ENCODE data around the gene TYW1. TPM values are rescaled to one million over a fixed set of nuclear protein-coding genes. Genes with fewer than 3 reads are reported as not detected.
A peak's percentile ranks its signal among the peaks of the same experiment; 100 is the strongest.
"Not testable (repeated sequence)": the region's sequence is repeated elsewhere in the genome, so short reads cannot be mapped to it uniquely, and the experiment has no call there.

TYW1 gene
- total RNA-seq, 3 donors from 2014 or later: 21.5 to 30.3 (median 26.3) TPM

- peaks cover 22% of the 10 kb centered on the region for H3K36me3 Mint-ChIP-seq (ENCODE audit: insufficient read depth)
- not testable (repeated sequence) for H3K27me3 Mint-ChIP-seq (ENCODE audit: low read depth); DNase-seq; H3K9me3 Mint-ChIP-seq; H3K4me1 Mint-ChIP-seq (ENCODE audit: low read depth); ATAC-seq; H3K4me3 Mint-ChIP-seq
Measured at GRCh38 chr7:67145581-67146193, 149.1 kb downstream of the TYW1 start.

GRCh38 chr7:67149131-67149530 is 152.5 kb downstream of the TYW1 start:
- peaks cover 32% of the 10 kb centered on the region for H3K36me3 Mint-ChIP-seq (ENCODE audit: insufficient read depth)
- not testable (repeated sequence) for H3K27me3 Mint-ChIP-seq (ENCODE audit: low read depth); H3K4me1 Mint-ChIP-seq (ENCODE audit: low read depth); H3K4me3 Mint-ChIP-seq; ATAC-seq; DNase-seq; H3K9me3 Mint-ChIP-seq

- not testable (repeated sequence) for H3K27me3 Mint-ChIP-seq (ENCODE audit: low read depth); H3K9me3 Mint-ChIP-seq; ATAC-seq; DNase-seq; H3K4me3 Mint-ChIP-seq; H3K4me1 Mint-ChIP-seq (ENCODE audit: low read depth)
- H3K36me3 Mint-ChIP-seq (ENCODE audit: insufficient read depth): peaks cover 36% of the 10 kb centered on the region
Measured at GRCh38 chr7:67154374-67154773, 157.7 kb downstream of the TYW1 start.

- H3K36me3 Mint-ChIP-seq (ENCODE audit: insufficient read depth): peaks cover 33% of the 10 kb centered on the region
- H3K4me3 Mint-ChIP-seq; DNase-seq; H3K9me3 Mint-ChIP-seq; H3K27me3 Mint-ChIP-seq (ENCODE audit: low read depth); H3K4me1 Mint-ChIP-seq (ENCODE audit: low read depth); ATAC-seq: not testable (repeated sequence)
Measured at GRCh38 chr7:67156064-67156463, 159.4 kb downstream of the TYW1 start.

GRCh38 chr7:67163285-67163684 is 166.7 kb downstream of the TYW1 start:
- DNase-seq; H3K9me3 Mint-ChIP-seq; H3K36me3 Mint-ChIP-seq (ENCODE audit: insufficient read depth); H3K27me3 Mint-ChIP-seq (ENCODE audit: low read depth): not testable (repeated sequence)
- ATAC-seq: peak in 1 of 2 donors; percentile 46
- H3K4me1 Mint-ChIP-seq (ENCODE audit: low read depth): peaks cover 22% of the 10 kb centered on the region
- H3K4me3 Mint-ChIP-seq: peak overlapping the region; percentile 29

- H3K36me3 Mint-ChIP-seq (ENCODE audit: insufficient read depth); H3K27me3 Mint-ChIP-seq (ENCODE audit: low read depth); H3K9me3 Mint-ChIP-seq; DNase-seq; H3K4me1 Mint-ChIP-seq (ENCODE audit: low read depth); ATAC-seq; H3K4me3 Mint-ChIP-seq: not testable (repeated sequence)
Measured at GRCh38 chr7:67171151-67171550, 174.5 kb downstream of the TYW1 start.

DNA sequence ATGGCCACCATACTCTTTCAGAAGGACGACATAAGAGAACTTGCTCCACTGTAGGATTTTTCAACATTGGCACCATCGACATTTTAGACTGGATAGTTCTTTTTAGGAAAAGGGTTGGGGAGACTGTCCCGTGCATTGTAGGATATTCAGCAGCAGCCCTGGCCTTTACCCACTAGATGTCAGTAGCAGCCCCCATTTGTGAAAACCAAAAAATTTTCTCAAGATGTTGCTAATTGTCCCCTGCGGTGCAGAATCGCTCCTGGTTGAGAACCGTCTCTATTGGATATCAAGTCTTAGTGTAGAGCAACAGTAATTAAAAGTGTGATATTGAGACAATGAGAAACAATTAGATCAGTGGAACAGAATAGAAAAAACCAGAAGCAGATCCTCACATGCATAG is 180.1 kb downstream of the TYW1 start:
- not testable (repeated sequence) for H3K4me3 Mint-ChIP-seq; DNase-seq; H3K9me3 Mint-ChIP-seq; ATAC-seq; H3K36me3 Mint-ChIP-seq (ENCODE audit: insufficient read depth); H3K27me3 Mint-ChIP-seq (ENCODE audit: low read depth); H3K4me1 Mint-ChIP-seq (ENCODE audit: low read depth)

DNA sequence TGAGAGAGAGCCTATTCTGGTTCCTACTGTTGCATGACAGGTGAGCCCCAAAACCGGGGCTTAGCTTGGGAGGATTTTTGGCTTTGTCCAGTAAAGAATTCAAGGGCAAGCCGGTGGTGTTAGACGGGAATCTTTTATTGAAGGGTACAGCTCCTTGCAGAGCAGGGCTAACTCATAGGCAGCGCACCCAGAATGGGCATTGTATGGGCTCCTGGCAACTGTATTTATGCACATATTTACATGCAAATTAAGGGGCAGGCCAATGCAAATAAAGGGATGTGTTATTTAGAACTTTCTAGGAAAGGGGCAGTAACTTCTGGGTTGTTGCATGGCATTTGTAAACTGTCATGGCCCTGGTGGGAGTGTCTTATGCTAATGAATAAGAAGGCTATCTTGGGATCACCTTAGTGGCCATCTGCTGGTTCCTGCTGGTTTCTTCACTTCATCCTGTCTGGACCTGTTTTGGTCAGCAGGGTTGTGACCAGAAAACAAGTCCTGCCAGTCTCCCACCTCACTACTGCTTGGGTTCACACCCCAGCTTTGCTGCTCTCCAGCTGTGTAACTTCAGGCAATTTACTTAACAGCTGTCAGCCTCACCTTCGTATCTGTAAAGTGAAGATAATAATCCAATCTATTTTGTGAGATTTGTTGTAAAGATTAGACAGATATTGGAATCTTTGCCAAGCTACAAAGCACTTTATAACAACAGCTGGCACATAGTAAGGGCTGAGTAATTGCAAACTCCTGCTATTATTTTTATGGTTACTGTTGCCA is 182.5 kb downstream of the TYW1 start:
- H3K36me3 Mint-ChIP-seq (ENCODE audit: insufficient read depth); ATAC-seq; DNase-seq; H3K27me3 Mint-ChIP-seq (ENCODE audit: low read depth); H3K4me1 Mint-ChIP-seq (ENCODE audit: low read depth); H3K4me3 Mint-ChIP-seq; H3K9me3 Mint-ChIP-seq: not testable (repeated sequence)

- H3K27me3 Mint-ChIP-seq (ENCODE audit: low read depth); H3K9me3 Mint-ChIP-seq; H3K4me3 Mint-ChIP-seq; ATAC-seq; H3K36me3 Mint-ChIP-seq (ENCODE audit: insufficient read depth); DNase-seq; H3K4me1 Mint-ChIP-seq (ENCODE audit: low read depth): not testable (repeated sequence)
Measured at GRCh38 chr7:67182956-67183750, 186.5 kb downstream of the TYW1 start.

DNA sequence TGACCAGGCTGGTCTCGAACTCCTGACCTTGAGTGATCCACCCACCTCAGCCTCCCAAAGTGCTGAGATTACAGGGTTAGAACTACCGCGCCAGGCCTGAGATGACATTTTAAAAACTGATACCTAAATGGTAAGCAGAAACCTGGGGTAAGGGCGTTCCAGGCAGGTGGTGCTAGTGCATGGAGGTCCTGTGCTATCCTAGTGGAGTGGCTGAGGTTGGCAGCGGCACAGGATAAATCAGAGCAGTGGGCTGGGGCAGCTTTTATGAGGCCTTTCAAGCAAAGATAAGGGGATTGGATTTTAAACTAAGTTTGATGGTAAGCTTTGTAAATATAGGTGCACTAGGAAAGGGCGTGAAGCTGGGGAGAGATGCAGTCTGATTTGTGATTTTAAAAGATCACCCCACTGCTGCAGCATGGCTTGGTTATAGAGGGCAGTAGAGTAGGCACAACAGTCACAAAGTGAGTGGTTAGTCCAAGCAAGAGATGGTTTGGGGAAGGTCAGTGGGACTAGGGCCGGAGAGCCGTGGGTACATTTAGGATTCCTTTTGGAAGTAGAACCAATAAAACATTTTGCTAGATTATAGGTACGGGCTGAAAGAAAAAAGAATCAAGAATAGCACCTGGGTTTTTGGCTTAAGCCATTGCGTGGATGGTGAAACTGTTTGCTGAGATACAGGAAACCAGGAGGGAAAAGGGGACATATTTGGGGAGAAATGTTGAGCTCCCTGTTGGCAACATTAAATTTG is 188.5 kb downstream of the TYW1 start:
- not testable (repeated sequence) for ATAC-seq; H3K27me3 Mint-ChIP-seq (ENCODE audit: low read depth); H3K9me3 Mint-ChIP-seq; DNase-seq; H3K36me3 Mint-ChIP-seq (ENCODE audit: insufficient read depth); H3K4me3 Mint-ChIP-seq
- peaks cover 12% of the 10 kb centered on the region for H3K4me1 Mint-ChIP-seq (ENCODE audit: low read depth)

GRCh38 chr7:67185660-67186129 is 189.1 kb downstream of the TYW1 start:
- not testable (repeated sequence) for H3K27me3 Mint-ChIP-seq (ENCODE audit: low read depth)

GRCh38 chr7:67189160-67189559 is 192.5 kb downstream of the TYW1 start:
- not testable (repeated sequence) for DNase-seq; H3K27me3 Mint-ChIP-seq (ENCODE audit: low read depth); H3K9me3 Mint-ChIP-seq; ATAC-seq; H3K4me3 Mint-ChIP-seq
- peaks cover 18% of the 10 kb centered on the region for H3K36me3 Mint-ChIP-seq (ENCODE audit: insufficient read depth)
- H3K4me1 Mint-ChIP-seq (ENCODE audit: low read depth): peaks cover 33% of the 10 kb centered on the region

More at GRCh38 chr7:67185660-67186129, 189.1 kb downstream of the TYW1 start:
- DNase-seq, H3K9me3 Mint-ChIP-seq, ATAC-seq, H3K4me3 Mint-ChIP-seq: not testable (repeated sequence)
- Mint-ChIP-seq H3K4me1 (ENCODE audit: low read depth) (peaks cover 19% of the 10 kb centered on the region), H3K36me3 (ENCODE audit: insufficient read depth) (peaks cover 15% of the 10 kb centered on the region)

DNA sequence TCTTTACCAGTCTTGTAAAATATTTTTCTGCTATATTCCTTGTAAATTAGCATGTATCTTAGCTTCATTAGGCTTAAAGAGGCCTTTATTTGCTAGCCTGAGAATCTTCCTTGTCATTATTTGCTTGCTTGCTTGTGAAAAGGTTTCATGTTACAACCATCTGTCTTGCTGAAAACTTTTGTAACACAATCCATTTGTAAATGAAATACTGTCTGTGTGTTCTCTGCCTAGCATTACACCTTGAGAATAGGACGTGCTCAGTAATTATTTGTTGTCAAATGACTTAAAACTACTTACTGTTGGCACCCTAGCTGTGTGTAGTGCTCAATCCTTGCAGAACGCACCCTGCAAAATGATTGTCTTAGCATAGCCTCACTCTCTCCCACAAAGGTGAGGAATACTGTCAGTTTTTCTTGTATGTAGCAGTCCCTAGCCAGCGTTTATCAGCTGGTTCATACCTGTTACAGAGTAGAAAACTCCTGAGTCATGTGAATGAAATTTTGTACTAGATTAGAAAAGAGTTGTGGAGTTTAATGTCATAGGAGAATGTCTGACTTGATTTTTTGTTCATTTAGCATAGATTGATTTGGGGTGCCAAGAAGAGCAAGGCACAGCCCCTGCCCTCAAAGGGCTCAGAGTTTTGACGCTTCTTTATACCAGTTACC is 193.3 kb downstream of the TYW1 start:
- not testable (repeated sequence) for H3K4me3 Mint-ChIP-seq; H3K9me3 Mint-ChIP-seq; ATAC-seq; H3K27me3 Mint-ChIP-seq (ENCODE audit: low read depth); DNase-seq
- Mint-ChIP-seq H3K4me1 (ENCODE audit: low read depth) (peaks cover 32% of the 10 kb centered on the region), H3K36me3 (ENCODE audit: insufficient read depth) (peaks cover 18% of the 10 kb centered on the region)

Data from activated T-cell treated with anti-CD3 and anti-CD28 coated beads, Interleukin-2, amount 50 U/mL, for 4 hours (primary cell).